Body of pancreas (tissue), 4 donors: ENCODE data around the gene ODAD4.

Experiments used
- CTCF ChIP-seq, 7 experiments: fragments of 450-650 bp in 4 of 7; fragments of 200-600 bp in 3 of 7; sonication (generic) in 3 of 7; IDR thresholded peaks; one replicate each; pipeline ENCODE4 v1.5.1; 2016 to 2019; ENCODE audit warnings: antibody characterized with exemption in 7 of 7
- POLR2A ChIP-seq, 3 donors: fragments of 450-650 bp; IDR thresholded peaks; one replicate each; pipeline ENCODE4 v1.6.1; 2016; ENCODE audit warnings: antibody characterized with exemption in 3 of 3, mild to moderate bottlenecking in 2 of 3

- TF ChIP-seq CTCF (IDR thresholded peaks at IDR 0.05) (no peak), POLR2A (IDR thresholded peaks at IDR 0.05) (no peak)
Measured at GRCh38 chr17:41915020-41915419, 15.4 kb upstream of the ODAD4 start.
